GM19035 (cell line): Measurements from ENCODE around the gene IL12RB1.

Experiments
- ATAC-seq: cut with Tn5 transposase; IDR thresholded peaks from one replicate; pipeline ENCODE4 v1.9.1; 2021; ENCODE audit not compliant: unreplicated experiment

Gene IL12RB1

DNA sequence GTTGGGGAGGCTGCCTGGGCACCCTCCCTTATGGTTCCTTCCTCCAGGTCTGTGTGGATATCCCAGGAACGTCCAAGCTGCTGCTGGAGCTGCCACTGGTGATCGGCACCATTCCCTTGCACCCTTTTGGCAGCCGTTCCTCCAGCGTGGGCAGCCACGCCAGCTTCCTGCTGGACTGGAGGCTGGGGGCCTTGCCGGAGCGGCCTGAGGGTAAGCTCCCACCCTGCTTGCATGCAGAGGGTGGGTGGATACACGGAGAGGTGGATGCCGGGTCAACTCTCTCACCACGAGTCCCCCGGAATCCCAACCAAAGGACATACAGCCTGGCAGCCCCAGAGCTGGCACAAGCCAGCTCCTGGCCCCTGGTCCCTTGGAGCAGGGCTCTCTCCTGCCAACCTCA is 76.6 kb downstream of the IL12RB1 start:
- ATAC-seq, result no peak

DNA sequence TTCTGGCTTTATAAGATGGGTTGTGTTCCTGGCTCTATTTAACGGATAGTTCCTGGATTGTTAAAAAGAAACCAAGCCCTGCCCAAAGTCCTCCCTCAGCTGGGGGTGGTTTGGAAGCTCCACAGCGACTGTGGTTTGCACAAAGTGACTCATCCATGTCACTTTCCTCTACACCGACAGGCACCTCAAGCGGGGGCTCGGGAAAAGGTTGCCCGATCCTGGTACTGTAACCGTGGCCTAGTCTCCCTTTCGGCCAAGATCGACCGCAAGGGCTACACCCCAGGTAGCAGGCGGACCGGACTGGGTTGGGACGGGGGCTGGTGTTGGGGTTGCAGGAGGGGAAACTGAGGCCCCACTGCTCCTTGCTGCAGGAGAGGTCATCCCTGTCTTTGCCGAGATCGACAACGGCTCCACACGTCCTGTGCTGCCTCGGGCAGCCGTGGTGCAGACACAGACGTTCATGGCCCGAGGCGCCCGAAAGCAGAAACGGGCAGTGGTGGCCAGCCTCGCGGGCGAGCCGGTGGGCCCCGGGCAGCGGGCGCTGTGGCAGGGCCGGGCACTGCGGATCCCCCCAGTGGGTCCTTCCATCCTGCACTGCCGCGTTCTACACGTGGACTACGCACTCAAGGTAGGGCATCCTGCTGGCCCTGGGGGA is 77.2 kb downstream of the IL12RB1 start:
- ATAC-seq, result no peak
